ENCODE measurements around the gene PPFIA4.

PPFIA4 gene

DNA sequence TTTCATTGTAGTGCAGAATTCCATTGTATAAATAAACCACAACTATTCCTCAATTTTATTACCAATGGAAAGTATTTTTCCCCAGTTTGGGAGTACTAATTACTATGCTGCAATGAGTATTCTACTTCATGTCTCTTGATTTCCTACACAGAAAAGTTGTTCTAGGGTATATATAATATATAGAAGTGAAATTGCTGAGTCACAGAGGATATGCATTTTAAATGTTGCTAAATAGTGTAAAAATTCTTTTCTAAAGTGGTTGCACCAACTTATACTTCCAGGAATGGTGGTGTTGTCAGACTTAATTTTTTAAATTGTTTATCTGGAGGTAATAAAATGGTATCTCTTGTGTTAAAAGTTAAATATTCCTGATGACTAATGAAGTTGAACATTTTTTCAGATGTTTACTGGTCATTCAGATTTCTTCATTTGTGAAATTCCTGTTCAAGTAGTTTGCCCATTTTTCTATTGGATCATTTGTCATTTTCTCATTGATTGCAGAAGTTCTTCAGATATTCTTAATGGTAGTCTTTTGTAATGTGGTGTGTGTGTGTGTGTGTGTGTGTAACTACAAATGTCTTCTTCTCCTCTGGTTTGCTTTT is 78.6 kb downstream of the PPFIA4 start:
- DNase-seq: peak; percentile 47 to 53

DNA sequence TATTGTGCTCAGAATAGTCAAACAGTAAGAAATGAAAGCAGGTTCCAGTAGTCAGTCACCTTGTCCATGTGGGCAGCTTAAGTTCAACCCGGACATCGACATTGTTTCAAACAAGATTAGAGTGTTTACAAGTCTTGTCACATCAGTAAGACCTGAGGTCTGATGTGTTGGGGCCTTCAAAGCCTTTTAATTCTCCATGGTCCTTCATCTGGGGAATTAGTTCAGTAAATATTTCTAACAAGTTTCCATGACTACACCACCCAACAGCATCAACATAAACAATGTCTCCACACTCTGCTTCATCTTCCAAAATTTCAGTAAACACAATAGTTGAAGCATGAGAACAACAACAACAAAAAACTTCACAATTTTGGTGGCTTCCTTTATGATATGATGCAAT is 86.2 kb downstream of the PPFIA4 start:
- no peak for DNase-seq

DNA sequence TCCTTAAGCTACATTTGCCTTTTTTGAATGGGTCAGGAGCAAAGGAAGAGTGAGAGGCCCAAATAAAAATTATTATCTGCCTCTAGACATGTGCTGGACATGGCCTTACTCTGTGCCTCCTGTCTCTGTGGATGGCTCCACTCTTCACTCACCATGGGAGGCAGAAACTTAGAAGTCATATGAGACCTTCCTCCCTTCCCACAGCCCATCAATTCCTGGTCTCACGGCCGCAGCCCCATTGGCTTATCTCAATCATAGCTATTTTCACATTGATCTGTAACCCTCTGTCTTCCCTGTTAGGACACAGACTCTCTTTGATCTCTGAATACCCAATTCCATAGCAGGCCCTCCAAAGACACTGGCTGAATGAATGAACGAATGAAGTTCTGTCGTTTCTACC is 87.0 kb downstream of the PPFIA4 start:
- no peak for DNase-seq

DNA sequence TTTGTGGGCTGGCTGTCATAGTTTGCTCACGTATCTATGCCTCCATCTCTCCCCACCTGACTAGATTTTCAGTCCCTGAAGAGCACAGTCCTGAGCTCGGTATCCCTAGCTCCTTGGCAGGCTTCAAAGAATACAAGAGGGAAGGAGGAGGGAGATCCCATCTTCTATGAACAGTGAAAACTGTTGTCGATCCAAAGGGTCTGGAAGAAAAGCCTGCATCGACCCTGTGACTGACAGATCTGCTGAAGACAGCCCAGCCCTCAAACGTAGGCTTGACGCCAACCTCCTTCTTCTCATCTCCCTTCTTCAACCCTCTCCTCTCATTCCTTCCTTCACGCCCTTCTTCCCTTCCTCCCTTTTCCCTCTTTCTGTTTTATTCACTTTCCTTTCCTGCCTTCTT is 87.9 kb downstream of the PPFIA4 start:
- DNase-seq: no peak

DNA sequence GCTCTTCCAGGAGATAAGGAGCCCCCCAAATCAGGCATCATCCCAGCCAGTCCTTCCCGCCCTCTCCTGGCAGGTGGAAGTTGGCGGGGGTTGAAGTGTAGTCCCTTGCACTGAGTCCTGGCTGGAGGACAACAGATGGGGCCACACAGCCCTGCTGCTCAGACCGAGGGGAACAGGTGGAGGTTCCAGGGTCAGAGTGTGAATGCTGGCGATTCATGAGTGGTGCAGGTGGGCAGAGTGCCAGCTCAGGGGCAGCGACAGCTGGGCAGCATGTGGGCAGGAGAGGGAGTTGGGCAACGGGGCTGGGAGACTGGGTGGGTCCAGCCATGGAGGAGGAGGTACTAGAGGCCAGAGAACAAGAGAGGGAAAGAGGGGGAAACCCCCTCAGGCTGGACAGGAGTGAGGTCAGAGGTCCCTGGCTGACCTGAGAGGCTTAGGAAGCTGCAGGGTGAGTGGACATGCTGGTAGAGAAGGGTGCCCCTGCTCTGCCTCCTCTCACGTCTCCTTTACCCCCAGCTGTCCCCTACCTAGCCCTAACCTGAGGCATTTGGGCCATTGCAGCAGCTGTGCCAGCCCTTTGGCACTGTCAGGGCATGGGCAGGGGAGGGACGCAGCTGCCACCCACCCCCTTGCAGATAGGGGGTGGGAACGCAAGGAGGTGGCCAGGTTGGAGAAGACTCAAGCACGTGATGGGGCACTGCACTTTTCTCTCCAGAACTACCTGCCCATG is 90.0 kb downstream of the PPFIA4 start:
- no peak for DNase-seq

DNA sequence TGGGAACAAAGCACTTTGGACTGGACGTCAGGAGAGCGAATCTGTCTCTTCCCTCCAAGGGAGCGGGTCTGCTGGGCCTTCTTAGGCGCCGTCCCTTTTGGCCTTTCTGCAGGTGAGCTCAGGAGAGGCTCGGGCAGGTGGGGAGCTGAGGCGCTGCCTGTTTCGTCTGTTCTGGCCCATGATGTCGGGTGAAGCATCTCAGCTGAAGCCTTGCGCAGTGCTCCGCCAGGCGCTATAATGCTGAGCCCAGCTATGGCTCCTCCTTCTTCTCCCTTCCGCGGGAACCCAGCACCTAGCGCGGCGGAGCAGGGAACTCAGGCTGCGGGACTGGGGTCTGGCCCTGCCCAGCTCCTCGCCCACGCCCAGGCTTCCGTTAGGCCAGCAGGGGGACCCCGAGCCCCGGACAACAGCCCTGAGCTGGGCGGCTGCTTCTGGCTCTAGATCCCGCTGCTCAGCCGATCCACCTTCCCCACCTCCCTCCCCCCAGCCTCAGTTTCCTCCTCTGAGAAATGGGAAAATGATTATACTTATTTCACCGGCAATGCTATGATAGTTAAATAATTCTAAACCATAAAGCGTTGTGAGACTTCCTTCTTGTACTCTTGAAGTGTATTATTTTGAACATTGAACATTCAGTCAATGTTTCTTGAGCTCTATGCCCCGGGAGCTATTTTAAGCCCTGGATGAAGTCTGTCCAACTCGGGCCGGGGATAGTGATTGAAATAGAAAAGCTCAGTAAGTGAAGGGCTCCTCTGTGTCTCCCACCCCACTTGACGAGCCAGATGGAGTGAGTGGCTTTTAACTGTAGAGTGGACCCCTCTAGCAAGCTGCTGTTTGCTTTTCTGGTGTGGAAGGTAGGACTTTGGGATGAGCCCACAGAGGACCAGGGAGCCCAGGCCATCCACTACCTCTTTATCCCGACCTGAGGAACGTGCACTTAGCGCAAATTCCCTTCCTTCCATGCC is 91.6 kb downstream of the PPFIA4 start:
- peak; percentile 56 to 75 for DNase-seq

DNA sequence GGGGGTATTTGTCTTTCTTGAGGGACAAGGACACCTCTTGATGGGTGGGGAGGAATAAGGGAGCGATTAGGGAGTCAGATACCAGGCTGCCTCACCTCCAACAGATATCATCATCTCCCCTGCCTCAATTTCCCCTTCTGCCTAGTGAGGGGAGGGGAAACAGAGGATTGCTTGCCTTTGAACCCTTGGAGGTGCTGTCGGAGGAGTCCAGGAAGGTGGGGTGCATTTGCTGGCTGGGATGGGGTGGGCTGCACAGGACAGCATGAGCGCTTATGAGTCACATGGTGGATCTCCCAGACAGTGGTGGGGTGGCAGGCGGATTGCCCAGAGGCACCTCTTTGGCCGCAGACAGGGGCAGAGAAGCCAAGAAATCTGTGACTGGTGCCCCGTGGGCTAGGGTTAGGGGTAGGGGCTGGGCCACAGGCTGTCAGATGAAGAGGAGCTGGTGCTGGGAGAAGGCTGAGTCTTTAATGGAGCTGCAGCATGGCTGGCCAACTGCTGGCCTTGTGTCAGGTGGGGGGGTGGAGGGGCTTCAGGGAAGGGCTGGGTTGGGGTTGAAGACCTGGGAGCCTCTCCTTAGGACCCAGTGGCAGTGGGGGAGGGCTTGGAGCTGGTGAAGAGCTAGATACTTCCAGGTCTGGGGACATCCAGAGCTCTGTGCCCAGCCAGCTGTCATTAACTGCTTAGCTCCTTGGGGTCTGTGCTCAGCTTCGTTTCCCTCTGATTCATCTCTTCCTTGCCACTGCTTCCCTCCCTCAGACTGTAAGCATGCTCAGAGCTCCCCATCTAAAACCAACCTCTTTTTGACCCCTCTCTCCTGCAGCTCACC is 94.2 kb downstream of the PPFIA4 start:
- no peak for DNase-seq

DNA sequence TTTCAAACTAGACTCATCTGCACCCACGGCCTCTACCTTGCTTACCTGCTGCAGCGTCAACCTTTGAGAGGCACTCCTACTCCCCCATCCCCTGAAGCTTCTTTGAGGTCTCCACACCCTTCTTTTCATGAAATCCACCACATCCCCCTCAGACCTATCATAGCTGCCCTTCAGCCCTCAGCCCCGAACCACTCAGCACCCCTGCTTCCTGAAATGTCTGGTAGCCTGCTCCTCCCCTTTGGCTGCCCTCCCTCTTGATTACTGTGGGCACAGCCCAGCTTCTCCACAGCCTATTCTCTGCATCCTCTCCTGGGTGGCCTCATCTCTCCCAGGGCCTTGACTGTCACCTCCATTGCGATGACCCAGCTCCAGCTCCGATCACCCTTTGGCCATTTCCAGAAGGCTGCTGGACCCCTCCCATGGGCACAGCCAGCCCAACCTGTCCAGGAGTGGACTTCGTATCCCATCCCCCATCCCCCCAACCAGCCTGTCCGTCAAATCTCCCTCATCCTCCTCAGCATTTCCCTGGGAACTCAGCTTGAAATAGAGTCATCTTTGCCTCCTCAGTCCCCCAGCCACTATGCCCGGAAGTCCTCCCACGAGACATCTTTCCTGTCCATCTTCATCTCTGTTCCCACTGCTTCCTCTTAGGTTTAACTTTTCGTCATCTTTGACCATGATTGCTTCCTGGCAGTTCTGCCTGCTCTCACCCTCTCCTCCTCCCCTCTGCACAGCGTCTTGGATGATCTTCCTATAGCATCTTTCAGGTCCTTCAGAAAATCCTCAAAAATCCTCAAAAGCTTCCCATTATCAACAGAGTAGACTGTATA is 95.1 kb downstream of the PPFIA4 start:
- peak; percentile 37 to 42 for DNase-seq

DNA sequence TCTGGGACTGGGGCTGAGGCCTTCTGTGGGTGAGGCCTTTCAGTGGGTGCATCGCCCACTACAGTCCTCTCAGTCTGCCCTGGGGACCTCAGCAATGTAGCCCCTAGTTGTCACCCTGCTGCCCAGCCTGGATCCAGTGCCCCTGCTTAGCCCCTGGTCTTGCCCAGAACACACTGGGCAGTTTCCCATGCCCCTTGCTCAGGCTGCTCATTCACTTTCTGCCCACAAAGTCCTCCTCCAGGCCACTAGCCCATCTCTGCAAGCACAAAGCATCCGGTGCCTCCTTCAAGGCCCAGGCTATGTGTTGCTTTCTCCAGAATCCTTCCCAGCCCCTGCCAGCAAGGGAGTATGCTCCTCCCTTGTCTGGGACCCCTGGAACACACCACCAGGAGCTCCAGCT is 95.9 kb downstream of the PPFIA4 start:
- DNase-seq: no peak

DNA sequence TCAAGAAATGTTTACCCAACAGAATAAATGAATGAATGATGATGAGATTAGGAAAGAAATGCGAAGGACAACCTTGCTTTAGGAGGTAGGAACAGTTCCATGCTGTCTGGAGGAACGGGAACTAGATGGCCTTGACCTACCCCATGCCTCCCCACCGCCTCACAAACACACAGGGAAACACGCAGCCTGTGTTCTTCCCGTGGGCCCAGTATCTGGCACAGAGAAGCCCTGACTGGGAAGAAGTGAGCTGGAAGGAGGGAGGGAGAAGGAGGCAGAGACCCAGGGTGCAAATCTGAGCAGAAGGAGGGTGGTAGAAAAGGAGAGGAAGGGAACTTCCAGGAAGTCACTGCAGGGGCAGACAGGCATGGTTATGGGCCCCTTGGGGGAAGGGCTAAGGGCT is 97.7 kb downstream of the PPFIA4 start:
- DNase-seq: no peak

DNA sequence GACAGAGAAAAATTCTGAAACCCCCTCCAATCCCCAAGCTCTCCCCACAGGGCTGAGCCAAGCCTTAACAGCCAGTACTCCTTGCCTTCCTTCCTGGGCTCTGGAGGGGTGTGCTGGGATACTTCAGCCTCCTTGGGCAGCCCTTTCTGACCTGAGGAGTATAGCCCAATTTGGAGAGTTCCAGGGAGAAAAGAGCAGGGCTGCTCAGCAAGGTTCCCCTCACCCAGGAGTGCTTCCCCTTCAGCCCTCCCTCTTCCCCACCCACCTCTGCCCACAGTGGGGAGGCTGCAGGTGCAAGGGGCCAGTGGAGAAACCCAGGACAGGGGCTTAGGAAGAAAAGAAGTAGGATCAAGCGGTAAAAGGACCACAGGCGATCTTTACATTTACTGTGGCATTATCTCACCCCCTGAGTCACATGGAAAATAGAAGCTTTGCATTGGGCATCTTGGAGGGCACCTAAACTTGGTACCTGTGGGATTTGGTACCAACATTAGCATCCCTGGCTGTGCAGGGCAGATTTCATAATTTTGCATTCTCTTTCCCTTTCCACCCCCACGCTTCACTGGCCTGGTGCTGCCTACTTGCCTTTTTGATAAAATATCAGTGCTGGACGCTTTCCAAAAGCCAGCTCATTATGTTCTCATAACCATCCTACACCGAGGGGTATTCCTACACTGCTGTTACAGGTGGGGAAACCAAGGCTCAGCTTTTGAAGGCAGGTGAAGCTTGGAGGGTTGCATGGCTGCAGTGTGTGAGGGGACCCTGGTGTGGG is 98.4 kb downstream of the PPFIA4 start:
- DNase-seq: no peak

DNA sequence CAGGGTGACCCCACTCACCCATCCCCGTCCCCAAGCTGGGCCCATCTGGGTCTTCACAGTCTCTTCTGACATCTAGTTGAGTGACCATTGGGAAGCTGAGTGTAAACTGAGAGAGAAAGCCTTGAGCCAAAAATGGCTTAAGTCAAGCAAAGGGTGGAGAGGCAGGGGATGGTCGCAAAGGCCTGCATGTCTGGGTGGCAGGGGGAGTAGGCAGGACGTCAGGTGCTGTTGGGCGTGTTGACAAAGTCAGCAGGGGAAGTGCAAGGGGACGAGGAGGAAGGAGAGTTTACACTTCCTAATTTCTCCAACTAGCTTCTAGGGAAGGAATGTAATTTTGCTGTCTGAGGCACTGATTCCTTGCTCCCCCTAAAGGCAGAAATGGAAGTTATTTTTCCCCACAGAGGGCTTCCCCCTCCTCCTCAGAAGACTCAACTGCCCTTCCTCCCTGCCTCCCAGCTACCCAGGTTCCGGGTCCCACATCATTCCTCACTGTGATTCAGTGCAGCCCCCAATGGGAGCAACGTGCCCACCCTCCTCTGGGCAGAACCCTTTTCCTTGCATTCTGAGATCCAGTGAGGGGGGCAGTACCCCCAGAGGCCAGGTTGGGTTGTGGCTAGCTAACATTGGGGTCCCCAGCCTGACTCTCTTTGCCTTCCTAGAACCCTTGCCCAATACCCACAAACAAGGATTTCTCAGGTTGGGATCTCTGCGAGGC is 100.0 kb downstream of the PPFIA4 start:
- peak; percentile 72 to 75 for DNase-seq

DNA sequence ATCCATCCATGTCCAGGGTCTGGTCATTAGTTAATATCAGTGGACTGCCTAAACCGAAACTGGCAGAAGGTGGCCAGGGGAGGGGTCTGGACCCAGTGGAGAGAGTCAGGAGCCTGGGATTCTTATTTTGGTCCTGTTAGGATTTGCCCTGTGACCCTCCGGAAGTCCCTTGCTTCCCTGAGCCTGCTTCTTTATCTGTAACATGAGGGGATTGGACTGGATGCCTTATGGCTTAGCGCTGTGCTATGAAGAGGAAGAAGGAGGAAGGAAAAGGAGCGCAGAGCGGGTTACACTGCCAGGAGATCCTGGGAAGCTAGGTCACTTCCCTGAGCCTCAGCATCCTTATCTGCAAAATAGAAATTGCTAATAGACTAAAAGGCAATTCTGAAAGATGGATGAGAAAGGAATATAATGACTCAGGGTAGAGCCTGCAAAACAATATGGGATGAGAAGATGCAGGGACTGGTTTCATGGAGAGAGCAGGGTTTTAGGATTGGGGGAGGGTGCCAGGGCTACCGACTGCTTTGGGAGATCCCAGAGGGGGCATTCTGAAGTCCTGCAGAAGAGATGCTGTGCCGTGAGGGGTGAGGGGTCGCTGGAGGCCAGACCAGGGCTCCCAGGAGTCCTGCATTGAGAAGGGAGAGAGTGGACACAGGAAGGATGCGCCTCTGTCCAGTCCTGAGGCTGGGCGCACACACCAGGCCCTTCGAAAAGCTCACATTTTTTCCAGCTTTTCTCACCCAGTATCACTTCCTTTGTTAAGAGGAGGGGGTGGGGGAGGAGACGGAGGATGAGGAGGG is 100.8 kb downstream of the PPFIA4 start:
- no peak for DNase-seq

DNA sequence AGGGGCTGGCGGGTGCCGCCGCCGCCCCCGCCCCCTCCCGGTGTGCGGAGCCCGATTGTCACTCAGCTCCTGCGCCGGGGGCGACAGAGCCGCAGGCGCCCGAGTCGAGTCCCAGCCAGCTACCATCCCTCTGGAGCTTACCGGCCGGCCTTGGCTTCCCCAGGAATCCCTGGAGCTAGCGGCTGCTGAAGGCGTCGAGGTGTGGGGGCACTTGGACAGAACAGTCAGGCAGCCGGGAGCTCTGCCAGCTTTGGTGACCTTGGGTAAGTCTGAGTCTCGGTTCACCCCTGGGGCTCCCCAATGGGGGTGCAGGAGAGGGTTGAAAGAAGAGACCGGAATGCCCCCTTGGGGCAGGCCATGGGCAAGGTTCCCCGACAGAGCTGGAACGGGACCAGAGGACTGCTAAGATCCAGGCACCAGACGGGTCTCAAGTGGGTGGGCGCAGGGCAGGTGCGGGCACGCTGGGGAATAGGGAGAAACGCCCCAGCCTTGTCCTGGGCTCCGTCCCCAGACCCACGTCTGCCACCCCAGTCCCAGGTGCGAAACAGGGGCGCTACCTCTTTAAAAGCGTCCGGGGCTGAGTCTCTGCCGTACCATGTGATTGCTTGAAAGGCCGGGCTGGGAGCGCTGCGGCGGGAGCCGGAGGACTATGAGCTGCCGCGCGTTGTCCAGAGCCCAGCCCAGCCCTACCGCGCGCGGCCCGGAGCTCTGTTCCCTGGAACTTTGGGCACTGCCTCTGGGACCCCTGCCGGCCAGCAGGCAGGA is 101.6 kb downstream of the PPFIA4 start, which contains the start of gene ADORA1:
TSS of gene ADORA1 (plus strand) at position 61 of the 765 bp plus-strand sequence. CDS start 1,116 bp downstream, outside the sequence.
- DNase-seq: peak; percentile 10 to 32

DNA sequence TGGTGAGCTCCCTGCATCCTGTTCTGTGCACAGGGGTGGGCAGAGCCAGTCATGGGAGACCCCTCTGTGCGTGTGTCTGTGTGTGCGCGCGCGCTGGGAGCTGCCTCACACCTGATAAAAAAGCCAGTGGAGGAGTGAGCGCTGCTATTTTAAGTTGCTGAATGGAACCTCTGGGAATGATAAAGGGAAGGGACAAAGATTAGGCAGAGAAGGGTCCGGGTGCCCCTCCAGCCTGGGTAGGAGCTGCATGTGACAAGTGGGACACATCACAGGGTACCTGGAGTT is 102.1 kb downstream of the PPFIA4 start:
- no peak for DNase-seq

All from inflammatory macrophage treated with lipopolysaccharide for 1 hour (primary cell).